GM13976 (cell line): ENCODE measurements around the gene KCNH1.

Experiments used
- DNase-seq: peaks from one replicate; pipeline ENCODE4 v3.0.0; 2012; ENCODE audit warnings: low spot score
- in situ Hi-C: fragments of 300-500 bp; cut with MboI; formaldehyde crosslinking; loops from one replicate; pipeline ENCODE4 v1.12.0; 2022; ENCODE audit warnings: low sequenced_read_pairs, mixed read lengths, inconsistent platforms; ENCODE audit not compliant: unreplicated experiment
- TF ChIP-seq, protein P1 (sequence below): IDR thresholded peaks from 2 replicates; pipeline ENCODE4 v1.5.1; 2012; ENCODE audit warnings: borderline replicate concordance, mild to moderate bottlenecking; ENCODE audit not compliant: insufficient read depth; ENCODE audit errors: extremely low read depth, missing control alignments, control extremely low read depth

Gene KCNH1

DNA sequence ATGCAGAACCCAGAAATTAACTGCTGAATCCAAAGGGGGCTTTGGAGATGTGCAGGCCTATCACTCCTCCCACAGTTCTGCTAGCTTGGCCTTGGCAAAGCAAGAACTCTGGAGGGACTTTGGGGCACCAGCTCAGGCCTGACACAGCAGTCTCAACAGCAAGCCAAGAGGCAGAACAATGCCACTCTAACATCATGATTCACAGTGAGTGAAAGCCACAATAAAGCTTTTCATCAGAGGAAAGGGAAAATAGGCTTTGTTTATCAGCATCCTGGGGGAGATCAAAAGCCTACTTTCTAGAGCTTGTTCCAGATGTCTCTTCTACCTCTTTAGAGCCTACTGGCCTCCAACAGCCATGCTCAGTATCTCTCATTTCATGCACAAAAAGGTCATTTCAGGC, 283.4 kb downstream of the KCNH1 start:
- TF ChIP-seq, protein P1, sequence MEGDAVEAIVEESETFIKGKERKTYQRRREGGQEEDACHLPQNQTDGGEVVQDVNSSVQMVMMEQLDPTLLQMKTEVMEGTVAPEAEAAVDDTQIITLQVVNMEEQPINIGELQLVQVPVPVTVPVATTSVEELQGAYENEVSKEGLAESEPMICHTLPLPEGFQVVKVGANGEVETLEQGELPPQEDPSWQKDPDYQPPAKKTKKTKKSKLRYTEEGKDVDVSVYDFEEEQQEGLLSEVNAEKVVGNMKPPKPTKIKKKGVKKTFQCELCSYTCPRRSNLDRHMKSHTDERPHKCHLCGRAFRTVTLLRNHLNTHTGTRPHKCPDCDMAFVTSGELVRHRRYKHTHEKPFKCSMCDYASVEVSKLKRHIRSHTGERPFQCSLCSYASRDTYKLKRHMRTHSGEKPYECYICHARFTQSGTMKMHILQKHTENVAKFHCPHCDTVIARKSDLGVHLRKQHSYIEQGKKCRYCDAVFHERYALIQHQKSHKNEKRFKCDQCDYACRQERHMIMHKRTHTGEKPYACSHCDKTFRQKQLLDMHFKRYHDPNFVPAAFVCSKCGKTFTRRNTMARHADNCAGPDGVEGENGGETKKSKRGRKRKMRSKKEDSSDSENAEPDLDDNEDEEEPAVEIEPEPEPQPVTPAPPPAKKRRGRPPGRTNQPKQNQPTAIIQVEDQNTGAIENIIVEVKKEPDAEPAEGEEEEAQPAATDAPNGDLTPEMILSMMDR: no peak
- in situ Hi-C loops: no loop called here
- DNase-seq: no peak

DNA sequence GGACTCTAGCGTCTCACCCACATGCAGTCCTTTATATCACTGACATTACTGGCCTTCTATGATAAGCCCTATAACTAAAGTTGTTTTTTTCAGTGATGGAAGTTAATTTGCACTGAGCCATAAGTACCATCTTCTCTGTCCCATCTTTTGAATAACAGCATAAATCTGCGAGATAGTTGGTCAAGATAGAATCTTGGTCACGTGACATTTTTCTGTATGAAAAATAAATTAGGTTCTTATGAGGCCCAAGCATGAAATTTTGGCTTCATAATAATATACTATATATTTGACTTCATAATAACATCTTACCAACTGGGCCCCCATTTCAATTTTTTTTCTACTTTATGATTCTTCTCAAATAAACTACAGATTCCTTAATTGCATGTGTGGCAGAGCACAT, 285.5 kb downstream of the KCNH1 start:
- in situ Hi-C loops: no loop called here

DNA sequence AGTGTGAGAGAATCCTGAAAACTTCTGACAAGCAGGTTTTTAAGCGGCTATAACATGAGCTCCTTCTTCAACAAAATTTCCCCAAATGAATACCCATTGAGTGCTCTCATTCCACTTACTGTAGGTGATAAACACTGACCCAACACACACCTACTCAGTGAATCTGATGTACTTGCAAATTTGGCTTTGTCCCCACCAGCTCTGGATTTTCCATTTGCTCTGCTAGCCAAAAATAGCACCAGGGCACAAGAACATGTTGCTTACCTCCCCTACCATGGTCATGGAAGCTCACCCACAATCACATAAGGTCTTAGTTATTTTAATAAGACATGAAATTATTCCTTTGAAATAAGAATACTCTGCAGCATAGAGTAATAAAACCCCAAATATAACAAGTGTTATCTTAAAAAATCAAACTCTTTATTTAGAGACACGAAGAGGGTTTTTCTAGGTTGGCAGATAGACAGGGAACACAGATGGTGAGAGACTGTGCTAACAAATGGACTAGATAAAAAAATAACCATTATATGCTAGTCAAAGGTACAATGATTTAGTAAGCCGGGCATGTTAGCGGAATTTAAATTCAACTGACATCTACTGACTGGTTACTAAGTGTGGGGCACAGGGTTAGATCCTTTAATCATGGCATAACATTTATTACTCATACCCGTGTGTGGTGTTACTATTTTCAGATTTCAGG, 291.9 kb downstream of the KCNH1 start:
- TF ChIP-seq, protein P1: no peak
- in situ Hi-C loops: no loop called here
- no peak for DNase-seq

More for the DNA sequence above, 285.5 kb downstream of the KCNH1 start:
- TF ChIP-seq, protein P1: no peak
- no peak for DNase-seq

DNA sequence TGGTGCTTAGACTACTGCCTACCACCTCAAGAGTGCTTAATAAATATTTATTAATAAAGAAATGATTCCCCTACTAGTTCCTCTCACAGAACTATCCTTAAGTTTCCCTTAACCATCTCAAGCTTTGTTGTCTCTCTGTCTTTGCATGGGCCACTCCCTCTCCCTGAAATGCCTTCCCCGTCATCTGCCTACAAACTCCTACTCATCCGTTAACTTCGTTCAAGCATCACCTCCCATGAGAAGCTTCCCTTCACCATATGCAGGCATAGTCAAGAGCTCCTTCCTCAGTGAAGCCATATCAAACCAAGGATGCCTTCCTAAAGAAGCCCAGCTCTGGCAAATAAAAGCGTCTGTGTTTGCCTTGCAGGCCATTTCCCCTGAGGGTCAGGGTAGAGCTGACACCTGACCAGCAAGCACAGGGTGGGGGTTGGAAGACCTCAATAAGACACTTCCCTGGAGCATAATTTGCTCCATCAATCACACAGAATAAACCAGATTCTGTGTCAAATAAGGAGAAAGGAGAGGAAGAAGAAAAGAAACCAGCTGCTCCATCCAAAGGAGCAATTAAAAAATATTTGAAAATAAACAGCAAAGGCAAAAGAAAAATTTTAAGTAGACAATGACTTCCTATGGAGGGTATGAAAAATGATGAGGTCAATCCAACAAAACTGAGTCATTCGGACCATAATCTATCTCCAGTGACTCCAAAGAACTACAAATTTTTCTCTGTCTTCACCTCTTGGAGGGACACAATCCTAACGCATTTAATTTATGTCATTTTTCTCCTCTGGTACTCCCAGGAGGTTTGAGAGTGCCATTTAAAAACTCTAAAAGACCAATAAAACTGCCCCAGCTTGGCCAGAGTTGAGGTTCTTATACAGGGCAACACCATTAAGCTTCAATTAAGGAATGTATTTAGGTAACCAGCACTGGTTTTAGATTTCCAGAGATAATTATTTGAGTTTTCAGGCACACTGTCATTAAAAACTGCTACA, 303.6 kb downstream of the KCNH1 start:
- TF ChIP-seq, protein P1: no peak
- DNase-seq: no peak
- in situ Hi-C loops: no loop called here

DNA sequence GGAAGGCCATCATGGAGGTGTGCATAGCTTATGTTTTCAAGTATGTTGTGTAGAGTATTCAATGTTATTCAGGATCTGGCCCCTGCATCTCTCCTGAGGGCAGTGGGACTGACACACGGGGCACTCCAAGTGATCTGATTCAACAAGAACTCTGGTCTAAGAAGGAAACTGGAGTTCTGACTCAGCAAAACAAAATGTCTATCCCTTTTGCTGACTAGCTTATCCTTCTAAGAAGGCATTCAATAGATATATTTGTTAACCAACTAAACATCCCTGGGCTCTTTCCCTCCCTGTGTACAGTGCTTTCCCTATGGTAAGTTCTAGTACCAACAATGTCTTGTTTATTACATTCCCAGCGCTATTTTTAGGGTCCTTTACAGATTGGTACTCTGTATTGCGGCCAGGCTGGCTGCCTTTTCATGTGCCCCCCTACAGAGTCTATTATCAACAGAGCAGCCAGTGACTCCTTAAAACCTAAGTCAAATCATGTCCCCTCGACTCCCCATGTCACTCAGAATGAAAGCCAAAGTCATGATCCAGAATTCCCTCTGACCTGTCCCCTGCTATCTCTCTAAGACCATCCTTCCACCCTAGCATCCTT, 304.9 kb downstream of the KCNH1 start:
- no peak for DNase-seq
- in situ Hi-C loops: no loop called here
- TF ChIP-seq, protein P1: no peak

DNA sequence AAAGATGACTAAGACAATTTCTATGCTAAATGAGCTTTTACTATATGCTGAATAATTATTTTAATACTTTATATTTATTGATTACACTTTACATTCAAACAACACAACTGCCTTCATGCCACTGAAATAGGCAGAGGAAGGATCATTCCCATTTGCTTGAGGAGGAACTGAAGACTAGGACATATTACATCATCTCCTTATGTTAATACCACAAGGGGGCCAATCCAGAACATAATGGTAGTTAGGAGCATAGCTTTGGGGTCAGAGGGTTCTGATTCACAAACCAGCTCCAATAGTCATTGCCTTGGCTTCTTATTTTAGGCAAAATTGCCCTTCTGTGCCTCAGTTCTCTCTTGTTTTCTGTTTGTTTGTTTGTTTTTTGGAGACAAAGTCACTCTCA, 306.5 kb downstream of the KCNH1 start:
- in situ Hi-C loops: no loop called here
- DNase-seq: no peak
- TF ChIP-seq, protein P1: no peak
